KBM-7 (cell line): ENCODE results near the gene ZBTB34.

Source experiments
- DNase-seq: peaks from one replicate; pipeline ENCODE4 v3.0.0-alpha.2; 2015
- in situ Hi-C: fragments of 300-500 bp; cut with MboI; formaldehyde crosslinking; loops from 2 replicates; pipeline ENCODE4 v1.14.3; 2020; ENCODE audit warnings: low sequenced_read_pairs, low pct_unique_long_range_greater_than_20kb, mixed read lengths

ZBTB34 gene

GRCh38 chr9:126906091-126906490 lies 45.7 kb downstream of the ZBTB34 start:
- no peak for DNase-seq
- in situ Hi-C loops: no loop called here

GRCh38 chr9:126907058-126907457 lies 46.6 kb downstream of the ZBTB34 start:
- no peak for DNase-seq
- in situ Hi-C loops: no loop called here

- in situ Hi-C loops: no loop called here
- peak; percentile 91 for DNase-seq
Measured at GRCh38 chr9:126914458-126915280, 54.2 kb downstream of the ZBTB34 start, which contains the start of gene RALGPS1. Gene RALGPS1, plus strand, starts transcription at chr9:126914782. Its CDS starts 47,508 bp downstream, at chr9:126962290.

GRCh38 chr9:126915281-126915816 lies 54.9 kb downstream of the ZBTB34 start:
- DNase-seq: no peak

GRCh38 chr9:126915846-126916543 lies 55.6 kb downstream of the ZBTB34 start:
- no peak for DNase-seq
- in situ Hi-C loops: no loop called here

More at GRCh38 chr9:126915281-126915816, 54.9 kb downstream of the ZBTB34 start:
- in situ Hi-C loops: no loop called here

- peak; percentile 32 for DNase-seq
- in situ Hi-C loops: no loop called here
Measured at GRCh38 chr9:126916909-126917308, 56.5 kb downstream of the ZBTB34 start.

GRCh38 chr9:126919193-126919592 lies 58.8 kb downstream of the ZBTB34 start:
- DNase-seq: no peak
- in situ Hi-C loops: no loop called here

- DNase-seq: no peak
- in situ Hi-C loops: no loop called here
Measured at GRCh38 chr9:126925876-126926275, 65.4 kb downstream of the ZBTB34 start.

GRCh38 chr9:126926364-126926763 lies 65.9 kb downstream of the ZBTB34 start:
- in situ Hi-C loops: no loop called here
- DNase-seq: no peak

GRCh38 chr9:126927419-126927818 lies 67.0 kb downstream of the ZBTB34 start:
- no peak for DNase-seq

GRCh38 chr9:126932871-126933321 lies 72.5 kb downstream of the ZBTB34 start:
- in situ Hi-C loops: no loop called here
- no peak for DNase-seq

More at GRCh38 chr9:126927419-126927818, 67.0 kb downstream of the ZBTB34 start:
- in situ Hi-C loops: no loop called here

- no peak for DNase-seq
- in situ Hi-C loops: no loop called here
Measured at GRCh38 chr9:126933334-126933980, 73.0 kb downstream of the ZBTB34 start.

GRCh38 chr9:126934441-126934840 lies 74.0 kb downstream of the ZBTB34 start:
- in situ Hi-C loops: no loop called here
- DNase-seq: no peak
